Trophoblast cell (in vitro differentiated cells and primary cell): Measurements from ENCODE around the gene ERBB3.
"Not testable (repeated sequence)": the region's sequence is repeated elsewhere in the genome, so short reads cannot be mapped to it uniquely, and the experiment has no call there.

Source experiments
- DNase-seq, 2 donors: peaks; one replicate each; pipeline ENCODE4 v3.0.0-alpha.2; 2016
- H2AFZ ChIP-seq: 2 replicates; pipeline ENCODE4 v1.6.1; 2013; ENCODE audit warnings: low read length, moderate library complexity, mild to moderate bottlenecking; ENCODE audit not compliant: insufficient read depth, poor library complexity
- H2AK5ac ChIP-seq: 2 replicates; pipeline ENCODE4 v1.6.1; 2013; ENCODE audit warnings: mild to moderate bottlenecking, low read length
- H2BK120ac ChIP-seq: 2 replicates; pipeline ENCODE4 v1.6.1; 2013; ENCODE audit warnings: low read length, mild to moderate bottlenecking, moderate library complexity; ENCODE audit not compliant: insufficient read depth, poor library complexity
- H2BK12ac ChIP-seq: 2 replicates; pipeline ENCODE4 v1.6.1; 2013; ENCODE audit warnings: mild to moderate bottlenecking, low read length, moderate library complexity
- H2BK5ac ChIP-seq: 2 replicates; pipeline ENCODE4 v1.6.1; 2013; ENCODE audit warnings: low read length, low read depth, moderate library complexity, mild to moderate bottlenecking; ENCODE audit not compliant: poor library complexity
- H3K14ac ChIP-seq: 2 replicates; pipeline ENCODE4 v1.6.1; 2013; ENCODE audit warnings: mild to moderate bottlenecking, low read length
- H3K18ac ChIP-seq: 2 replicates; pipeline ENCODE4 v1.6.1; 2013; ENCODE audit warnings: mild to moderate bottlenecking, low read length
- H3K23ac ChIP-seq: 2 replicates; pipeline ENCODE4 v1.6.1; 2013; ENCODE audit warnings: low read length
- H3K27ac ChIP-seq: 2 replicates; pipeline ENCODE4 v1.5.1; 2013; ENCODE audit warnings: low read depth, mild to moderate bottlenecking, inconsistent platforms, low read length, moderate library complexity
- H3K27me3 ChIP-seq: 2 replicates; pipeline ENCODE4 v1.6.1; 2013; ENCODE audit warnings: inconsistent platforms, mild to moderate bottlenecking, low read length, moderate library complexity; ENCODE audit not compliant: insufficient read depth
- H3K36me3 ChIP-seq, 2 experiments: 1 replicate in 1 of 2; 2 replicates in 1 of 2; pipeline ENCODE4 v1.6.1; 2013; ENCODE audit warnings: low read length in 2 of 2, mild to moderate bottlenecking in 2 of 2, moderate library complexity in 1 of 2; ENCODE audit not compliant: insufficient read depth in 2 of 2, control insufficient read depth in 1 of 2
- H3K4ac ChIP-seq: 2 replicates; pipeline ENCODE4 v1.6.1; 2013; ENCODE audit warnings: low read depth, mild to moderate bottlenecking, low read length, moderate library complexity
- H3K4me1 ChIP-seq, 2 experiments: 1 replicate in 1 of 2; 2 replicates in 1 of 2; pipeline ENCODE4 v1.6.1; 2013; ENCODE audit warnings: low read length in 2 of 2, mild to moderate bottlenecking in 2 of 2, moderate library complexity in 1 of 2; ENCODE audit not compliant: insufficient read depth in 2 of 2, control insufficient read depth in 1 of 2
- H3K4me2 ChIP-seq: 2 replicates; pipeline ENCODE4 v1.6.1; 2013; ENCODE audit warnings: inconsistent platforms, mild to moderate bottlenecking, low read length, moderate library complexity
- H3K4me3 ChIP-seq: 2 replicates; pipeline ENCODE4 v1.5.1; 2013; ENCODE audit warnings: mild to moderate bottlenecking, low read depth, low read length, inconsistent platforms
- H3K79me1 ChIP-seq: one replicate; pipeline ENCODE4 v1.6.1; 2013; ENCODE audit warnings: low read length
- H3K79me2 ChIP-seq: 2 replicates; pipeline ENCODE4 v1.6.1; 2013; ENCODE audit warnings: low read length, mild to moderate bottlenecking; ENCODE audit not compliant: control insufficient read depth, insufficient read depth, poor library complexity
- H3K9ac ChIP-seq: 2 replicates; pipeline ENCODE4 v1.6.1; 2013; ENCODE audit warnings: mild to moderate bottlenecking, low read length
- H3K9me3 ChIP-seq: 2 replicates; pipeline ENCODE4 v1.6.1; 2013; ENCODE audit warnings: low read depth, mild to moderate bottlenecking, control low read depth, inconsistent platforms, low read length; ENCODE audit not compliant: insufficient read depth
- H4K12ac ChIP-seq: 2 replicates; pipeline ENCODE4 v1.6.1; 2013; ENCODE audit warnings: low read depth, mild to moderate bottlenecking, low read length, moderate library complexity
- H4K8ac ChIP-seq: 2 replicates; pipeline ENCODE4 v1.6.1; 2013; ENCODE audit warnings: low read depth, mild to moderate bottlenecking, low read length, moderate library complexity
- H4K91ac ChIP-seq: one replicate; pipeline ENCODE4 v1.6.1; 2013; ENCODE audit warnings: low read depth, mild to moderate bottlenecking, low read length, moderate library complexity
- WGBS: extraction: QIAGEN DNeasy Blood & Tissue Kit; methylation state at CpG from one replicate; pipeline ENCODE4 v1.1.7; 2013; ENCODE audit warnings: missing lambda C conversion rate; ENCODE audit not compliant: insufficient read length, insufficient coverage; ENCODE audit errors: extremely low coverage; 5-methylcytosine and 5-hydroxymethylcytosine counted together

ERBB3 gene

DNA sequence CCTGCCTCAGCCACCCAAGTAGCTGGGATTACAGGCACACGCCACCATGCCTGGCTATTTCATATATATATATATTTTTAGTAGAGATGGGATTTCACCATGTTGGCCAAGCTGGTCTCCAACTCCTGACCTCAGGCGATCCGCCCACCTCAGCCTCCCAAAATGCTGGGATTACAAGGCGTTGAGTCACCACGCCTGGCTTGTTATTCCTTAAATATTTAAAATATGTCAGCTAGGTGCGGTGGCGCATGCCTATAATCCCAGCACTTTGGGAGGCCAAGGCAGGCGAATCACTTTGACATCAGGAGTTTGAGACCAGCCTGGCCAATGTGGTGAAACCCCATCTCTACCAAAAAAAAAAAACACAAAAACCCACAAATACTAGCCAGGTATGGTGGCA, 20.0 kb upstream of the ERBB3 start:
- H2BK120ac ChIP-seq, H3K9ac ChIP-seq, H3K4me2 ChIP-seq, H3K4ac ChIP-seq, H4K8ac ChIP-seq, H3K4me3 ChIP-seq, H3K36me3 ChIP-seq, H3K14ac ChIP-seq, H3K27me3 ChIP-seq, H2BK12ac ChIP-seq, H3K18ac ChIP-seq, H3K27ac ChIP-seq, H2AFZ ChIP-seq, H3K23ac ChIP-seq, H2BK5ac ChIP-seq, H3K79me1 ChIP-seq, H4K91ac ChIP-seq, H4K12ac ChIP-seq, H2AK5ac ChIP-seq, H3K79me2 ChIP-seq, H3K4me1 ChIP-seq, H3K9me3 ChIP-seq: not testable (repeated sequence)
- peak; percentile 91 to 92 for DNase-seq
- no CpG with 5 or more reads among the region's 8 CpGs for WGBS

DNA sequence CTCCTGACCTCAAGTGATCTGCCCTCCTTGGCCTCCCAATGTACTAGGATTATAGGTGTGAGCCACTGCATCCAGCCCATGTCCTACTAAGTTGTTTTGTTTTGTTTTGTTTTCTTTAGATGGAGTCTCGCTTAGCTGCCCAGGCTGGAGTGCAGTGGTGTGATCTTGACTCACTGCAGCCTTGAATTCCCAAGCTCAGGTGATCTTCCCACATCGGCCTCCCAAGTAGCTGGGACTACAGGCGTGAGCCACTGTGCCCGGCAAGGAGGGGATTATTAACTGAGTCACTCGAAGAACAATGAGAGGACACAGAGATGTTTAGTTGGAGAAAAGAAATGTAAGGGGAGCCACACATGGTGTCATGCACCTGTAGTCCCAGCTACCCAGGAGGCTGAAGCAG, 18.0 kb upstream of the ERBB3 start:
- no peak overlapping the region for H2BK120ac ChIP-seq
- WGBS: no CpG with 5 or more reads among the region's 5 CpGs
- no peak overlapping the region for H4K91ac ChIP-seq
- no peak overlapping the region for H2BK12ac ChIP-seq
- H4K8ac ChIP-seq: no peak overlapping the region
- H3K79me1 ChIP-seq: no peaks in the 10 kb centered on the region
- no peak overlapping the region for H3K23ac ChIP-seq
- no peak overlapping the region for H3K27ac ChIP-seq
- no peak overlapping the region for H3K4me3 ChIP-seq
- no peak overlapping the region for H3K18ac ChIP-seq
- no peak overlapping the region for H2BK5ac ChIP-seq
- no peak overlapping the region for H2AK5ac ChIP-seq
- H3K27me3 ChIP-seq: no peaks in the 10 kb centered on the region
- H3K9me3 ChIP-seq: no peaks in the 10 kb centered on the region
- no peaks in the 10 kb centered on the region for H3K4me1 ChIP-seq
- no peak overlapping the region for H3K9ac ChIP-seq
- H4K12ac ChIP-seq: no peak overlapping the region
- H3K36me3 ChIP-seq: no peaks in the 10 kb centered on the region
- H2AFZ ChIP-seq: no peak overlapping the region
- no peak overlapping the region for H3K4me2 ChIP-seq
- no peaks in the 10 kb centered on the region for H3K79me2 ChIP-seq
- no peak overlapping the region for H3K4ac ChIP-seq
- no peak overlapping the region for H3K14ac ChIP-seq
- DNase-seq: peak in 1 of 2 donors; percentile 62

DNA sequence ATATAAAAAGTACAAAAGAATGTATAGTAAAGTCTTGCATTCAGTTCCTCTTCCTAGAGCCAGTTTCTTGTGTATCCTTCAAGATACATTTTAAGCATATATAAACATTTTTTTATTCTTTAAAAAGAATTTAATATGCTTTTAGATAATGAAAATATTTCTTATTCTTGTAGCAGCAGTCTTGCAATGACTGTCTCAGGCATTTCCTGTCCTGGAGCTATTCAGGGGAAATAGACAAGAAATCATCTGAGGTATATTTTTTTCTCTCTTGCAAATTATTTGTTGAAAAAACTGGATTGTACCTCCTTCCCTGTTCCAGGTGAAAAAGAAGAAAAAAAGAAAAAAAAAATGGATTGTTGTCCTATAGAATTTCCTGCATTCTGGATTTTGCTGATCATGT, 17.0 kb upstream of the ERBB3 start:
- Histone ChIP-seq H3K4me3 (no peak overlapping the region), H3K36me3 (no peaks in the 10 kb centered on the region), H4K8ac (no peak overlapping the region), H4K12ac (no peak overlapping the region), H3K4me1 (no peaks in the 10 kb centered on the region), H3K79me1 (no peaks in the 10 kb centered on the region), H3K4me2 (no peak overlapping the region), H2BK5ac (no peak overlapping the region), H3K14ac (no peak overlapping the region), H3K27me3 (no peaks in the 10 kb centered on the region), H3K27ac (no peak overlapping the region), H2AK5ac (no peak overlapping the region), H3K79me2 (no peaks in the 10 kb centered on the region), H3K9me3 (no peaks in the 10 kb centered on the region), H3K4ac (no peak overlapping the region), H2BK12ac (no peak overlapping the region), H3K9ac (no peak overlapping the region), H3K23ac (no peak overlapping the region), H3K18ac (no peak overlapping the region), H4K91ac (no peak overlapping the region), H2BK120ac (no peak overlapping the region), H2AFZ (no peak overlapping the region)
- DNase-seq: no peak

DNA sequence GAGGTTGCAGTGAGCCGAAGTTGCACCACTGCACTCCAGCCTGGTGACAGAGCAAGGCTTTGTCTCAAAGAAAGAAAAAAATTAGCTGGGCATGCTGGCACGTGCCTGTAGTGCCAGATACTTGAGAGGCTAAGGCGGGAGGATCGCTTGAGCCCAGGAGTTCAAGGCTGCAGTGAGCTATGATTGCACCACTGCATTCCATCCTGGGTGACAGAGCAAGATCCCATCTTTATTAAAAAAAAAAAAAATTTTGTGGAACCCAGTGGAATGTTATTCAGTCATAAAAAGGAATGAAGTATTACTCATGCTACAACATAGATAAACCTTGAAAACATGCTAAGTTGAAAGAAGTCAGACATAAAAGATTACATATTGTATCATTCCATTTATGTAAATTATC, 8.3 kb upstream of the ERBB3 start:
- no CpG with 5 or more reads among the region's 4 CpGs for WGBS

More for the DNA sequence above, 8.3 kb upstream of the ERBB3 start:
- no peak overlapping the region for H3K18ac ChIP-seq
- H3K36me3 ChIP-seq: no peaks in the 10 kb centered on the region
- DNase-seq: peak; percentile 84 to 92
- no peak overlapping the region for H3K4me2 ChIP-seq
- no peaks in the 10 kb centered on the region for H3K79me1 ChIP-seq
- no peak overlapping the region for H2AK5ac ChIP-seq
- no peak overlapping the region for H2BK5ac ChIP-seq
- H3K79me2 ChIP-seq: no peaks in the 10 kb centered on the region
- H3K9ac ChIP-seq: no peak overlapping the region
- H2BK120ac ChIP-seq: no peak overlapping the region
- no peaks in the 10 kb centered on the region for H3K9me3 ChIP-seq
- no peak overlapping the region for H3K14ac ChIP-seq
- H3K23ac ChIP-seq: no peak overlapping the region
- H3K4me3 ChIP-seq: no peak overlapping the region
- no peaks in the 10 kb centered on the region for H3K27me3 ChIP-seq
- H3K4me1 ChIP-seq: no peaks in the 10 kb centered on the region
- H2BK12ac ChIP-seq: no peak overlapping the region
- H4K12ac ChIP-seq: no peak overlapping the region
- H4K91ac ChIP-seq: no peak overlapping the region
- H3K4ac ChIP-seq: no peak overlapping the region
- no peak overlapping the region for H3K27ac ChIP-seq
- no peak overlapping the region for H2AFZ ChIP-seq
- no peak overlapping the region for H4K8ac ChIP-seq
